Transverse colon (tissue), 4 donors: ENCODE results near the gene SNX27. TPM values are rescaled to one million over a fixed set of nuclear protein-coding genes. Genes with fewer than 3 reads are reported as not detected.

Experiments
- DNase-seq: peaks from one replicate; pipeline ENCODE4 v3.0.0-alpha.2; 2019
- H3K27ac ChIP-seq, 4 donors: fragments of 200-600 bp; sonication (generic); 2 replicates each; pipeline ENCODE4 v1.5.1; 2016 to 2018; ENCODE audit warnings: inconsistent platforms in 4 of 4
- H3K27me3 ChIP-seq: fragments of 200-600 bp; sonication (generic); 2 replicates; pipeline ENCODE4 v1.5.1; 2017; ENCODE audit warnings: inconsistent platforms
- H3K36me3 ChIP-seq, 4 donors: fragments of 200-600 bp; sonication (generic); 2 replicates each; pipeline ENCODE4 v1.5.1; 2017 to 2019; ENCODE audit warnings: inconsistent platforms in 4 of 4
- H3K4me1 ChIP-seq, 4 donors: fragments of 200-600 bp; sonication (generic); 2 replicates each; pipeline ENCODE4 v1.5.1; 2017 to 2020; ENCODE audit warnings: inconsistent platforms in 4 of 4
- H3K4me3 ChIP-seq, 4 donors: fragments of 200-600 bp; sonication (generic); 1 replicate in 1 of 4; 2 replicates in 3 of 4; pipeline versions ENCODE4 v1.5.1 to v1.6.1; 2017 to 2019; ENCODE audit warnings: inconsistent platforms in 4 of 4
- H3K9me3 ChIP-seq, 2 donors: fragments of 200-600 bp; sonication (generic); 2 replicates each; pipeline ENCODE4 v1.5.1; 2017 to 2019; ENCODE audit warnings: inconsistent platforms in 2 of 2
- CTCF ChIP-seq, 5 experiments: fragments of 200-600 bp in 3 of 5; fragments of 450-650 bp in 2 of 5; sonication (generic) in 3 of 5; IDR thresholded peaks; 1 replicate in 2 of 5; 2 replicates in 3 of 5; pipeline ENCODE4 v1.5.1; 2016 to 2017; ENCODE audit warnings: antibody characterized with exemption in 5 of 5, inconsistent platforms in 3 of 5, mild to moderate bottlenecking in 2 of 5, moderate library complexity in 1 of 5
- EP300 ChIP-seq: sonication (generic); formaldehyde crosslinking; IDR thresholded peaks from one replicate; pipeline ENCODE4 v1.6.1; 2017; ENCODE audit warnings: antibody characterized with exemption, low read depth
- POLR2A ChIP-seq: fragments of 450-650 bp; IDR thresholded peaks from one replicate; pipeline ENCODE4 v1.6.1; 2016; ENCODE audit warnings: antibody characterized with exemption, mild to moderate bottlenecking, moderate library complexity
- POLR2AphosphoS5 ChIP-seq, 3 donors: sonication (generic); formaldehyde crosslinking; IDR thresholded peaks; one replicate each; pipeline ENCODE4 v1.6.1; 2016; ENCODE audit warnings: antibody characterized with exemption in 3 of 3
- WGBS, 2 donors: methylation state at CpG; one replicate each; pipeline ENCODE4 v1.1.5; 2018; ENCODE audit warnings: low coverage in 1 of 2; 5-methylcytosine and 5-hydroxymethylcytosine counted together
- in situ Hi-C, 4 donors: fragments of 200-750 bp; cut with MboI; loops; one replicate each; pipeline versions ENCODE4 v1.15.0 to v1.15.1; 2017; ENCODE audit warnings: low sequenced_read_pairs in 3 of 4, low pct_ligation_motif_present in 1 of 4, low pct_unique_long_range_greater_than_20kb in 1 of 4
- intact Hi-C: fragments of 100-400 bp; cut with DNase I; formaldehyde crosslinking; loops from one replicate; pipeline ENCODE4 v1.15.1; 2023; ENCODE audit warnings: low total_unique reads
- total RNA-seq, 4 donors: library from RNA; depleted of rRNA; stranded (reverse); fragments of >200 nt; gene quantifications; one replicate each; pipeline ENCODE4 v1.1.0, GENCODE V29; 2016

Gene SNX27
- total RNA-seq, 4 donors from 2014 or later, result 11.5 to 37.0 (median 24.6) TPM

GRCh38 chr1:151578941-151579340 is 32.9 kb upstream of the SNX27 start:
- Histone ChIP-seq H3K4me1 (peaks cover 0 to 2% (median under 1%) of the 10 kb centered on the region in 4 donors), H3K27me3 (no peaks in the 10 kb centered on the region), H3K4me3 (no peak overlapping the region), H3K9me3 (no peaks in the 10 kb centered on the region), H3K27ac (no peak overlapping the region), H3K36me3 (peaks cover 0 to 34% (median 15%) of the 10 kb centered on the region in 4 donors)
- TF ChIP-seq POLR2AphosphoS5 (IDR thresholded peaks at IDR 0.05) (no peak), CTCF (IDR thresholded peaks at IDR 0.05) (no peak), EP300 (no peak), POLR2A (no peak)
- in situ Hi-C loops, result loop anchor here in 1 of 4 donors (25.0 kb wide), 1 partner anchor 158 kb away; no protein-coding TSS in a partner anchor
- intact Hi-C loops, result no loop called here
- 83 to 95% methylated on average over 1 of the region's 1 CpG for WGBS, 2 donors
- no peak for DNase-seq

GRCh38 chr1:151579436-151580225 is 32.2 kb upstream of the SNX27 start:
- Histone ChIP-seq H3K36me3 (peaks cover 0 to 27% (median 10%) of the 10 kb centered on the region in 4 donors), H3K27me3 (no peaks in the 10 kb centered on the region), H3K4me3 (no peak overlapping the region), H3K4me1 (peaks cover 0 to 7% (median 3%) of the 10 kb centered on the region in 4 donors), H3K27ac (no peak overlapping the region), H3K9me3 (no peaks in the 10 kb centered on the region)
- in situ Hi-C loops, result loop anchor here in 1 of 4 donors (25.0 kb wide), 1 partner anchor 158 kb away; no protein-coding TSS in a partner anchor
- WGBS, 2 donors, result 50 to 86% methylated on average over 2 to 8 of the region's 8 CpGs
- intact Hi-C loops, result no loop called here
- no peak for DNase-seq
- TF ChIP-seq POLR2AphosphoS5 (IDR thresholded peaks at IDR 0.05) (no peak), EP300 (no peak), CTCF (IDR thresholded peaks at IDR 0.05) (no peak), POLR2A (no peak)

GRCh38 chr1:151581451-151581850 is 30.4 kb upstream of the SNX27 start:
- H3K27ac ChIP-seq, result no peak overlapping the region
- no peak for TF ChIP-seq POLR2AphosphoS5 (IDR thresholded peaks at IDR 0.05)
- no peak for TF ChIP-seq CTCF (IDR thresholded peaks at IDR 0.05)
- TF ChIP-seq EP300, result no peak
- TF ChIP-seq POLR2A, result no peak
- no peak for DNase-seq
- no peaks in the 10 kb centered on the region for H3K9me3 ChIP-seq
- in situ Hi-C loops (loop anchor here in 1 of 4 donors (25.0 kb wide), 1 partner anchor 156 kb away; no protein-coding TSS in a partner anchor), intact Hi-C loops (no loop called here)
- peaks cover 0 to 23% (median 5%) of the 10 kb centered on the region in 4 donors for H3K36me3 ChIP-seq
- H3K4me3 ChIP-seq, result no peak overlapping the region
- peaks cover 0 to 12% (median 6%) of the 10 kb centered on the region in 4 donors for H3K4me1 ChIP-seq
- no peaks in the 10 kb centered on the region for H3K27me3 ChIP-seq
- WGBS, 2 donors, result 85% methylated on average over 5 of the region's 5 CpGs; no CpG with 5 or more reads in 1 of the 2 donors

GRCh38 chr1:151581921-151582320 is 29.9 kb upstream of the SNX27 start:
- H3K9me3 ChIP-seq, result no peaks in the 10 kb centered on the region
- H3K27me3 ChIP-seq, result no peaks in the 10 kb centered on the region
- in situ Hi-C loops (loop anchor here in 1 of 4 donors (25.0 kb wide), 1 partner anchor 155 kb away; no protein-coding TSS in a partner anchor), intact Hi-C loops (no loop called here)
- no peak overlapping the region for H3K4me3 ChIP-seq
- TF ChIP-seq POLR2AphosphoS5 (IDR thresholded peaks at IDR 0.05) (no peak), POLR2A (no peak)
- H3K27ac ChIP-seq, result no peak overlapping the region
- peaks cover 0 to 23% (median 5%) of the 10 kb centered on the region in 4 donors for H3K36me3 ChIP-seq
- H3K4me1 ChIP-seq, result peaks cover 0 to 12% (median 6%) of the 10 kb centered on the region in 4 donors
- 95% methylated on average over 1 of the region's 1 CpG; no CpG with 5 or more reads in 1 of the 2 donors for WGBS, 2 donors
- DNase-seq, result no peak
